K562 (cell line): ENCODE measurements around the gene TMIGD3. TPM values are rescaled to one million over a fixed set of nuclear protein-coding genes. Genes with fewer than 3 reads are reported as not detected.

ENCODE experiments used
- CREB3L1 ChIP-seq: fragments of 450-650 bp; IDR thresholded peaks from 2 replicates; pipeline ENCODE4 v1.6.1; 2014; ENCODE audit warnings: low read depth, mild to moderate bottlenecking, moderate library complexity, borderline replicate concordance
- EHMT2 ChIP-seq: fragments of 450-650 bp; IDR thresholded peaks from 2 replicates; pipeline ENCODE4 v1.6.1; 2018; ENCODE audit warnings: antibody characterized with exemption
- TEAD4 ChIP-seq, 2 experiments: sonication (generic) in 1 of 2; formaldehyde crosslinking in 1 of 2; IDR thresholded peaks; 2 replicates each; pipeline versions ENCODE4 v1.6.1 to v1.8.0; 2012 to 2022; ENCODE audit warnings: borderline replicate concordance in 1 of 2, inconsistent platforms in 1 of 2, low read length in 1 of 2, mild to moderate bottlenecking in 1 of 2, missing genetic modification reagents in 1 of 2
- VEZF1 ChIP-seq: fragments of 200-800 bp; sonication (Bioruptor generic); IDR thresholded peaks from 2 replicates; pipeline ENCODE4 v1.6.1; 2017; ENCODE audit warnings: missing genetic modification characterization, missing compliant biosample characterization
- ZNF143 ChIP-seq: sonication (generic); formaldehyde crosslinking; IDR thresholded peaks from 2 replicates; pipeline ENCODE4 v1.9.0; 2022; ENCODE audit warnings: mild to moderate bottlenecking, missing genetic modification reagents
- ZNF407 ChIP-seq: fragments of 450-650 bp; IDR thresholded peaks from 2 replicates; pipeline ENCODE4 v1.6.1; 2016; ENCODE audit warnings: low read depth
- ZNF592 ChIP-seq: fragments of 450-650 bp; IDR thresholded peaks from 2 replicates; pipeline ENCODE4 v1.6.1; 2017; ENCODE audit warnings: antibody characterized with exemption, mild to moderate bottlenecking
- ZSCAN32 ChIP-seq: fragments of 450-650 bp; formaldehyde crosslinking; IDR thresholded peaks from 2 replicates; pipeline ENCODE4 v1.4.0; 2020; ENCODE audit warnings: mild to moderate bottlenecking, moderate library complexity
- polyA plus RNA-seq, 8 experiments: library from polyadenylated mRNA; depleted of rRNA in 4 of 8; stranded (reverse) in 5 of 8; unstranded in 3 of 8; fragments of >200 nt; fragmentation: Nextera tagmentation in 2 of 8; fragmentation: Illumina TruSeq in 1 of 8; extraction: Ambion mirVana in 2 of 8; extraction: Trizol in 1 of 8; gene quantifications; 2 replicates each; pipeline versions ENCODE4 v1.2.1 to v1.2.3, GENCODE V29; 2011 to 2014; ENCODE audit warnings: inconsistent platforms in 1 of 8, missing spikeins in 1 of 8
- total RNA-seq, 7 experiments: library from RNA; depleted of rRNA in 6 of 7; stranded (reverse); fragments of >200 nt in 6 of 7; fragmentation: Illumina TruSeq in 2 of 7; extraction: Trizol in 2 of 7; gene quantifications; 2 replicates each; pipeline versions ENCODE4 v1.2.1 to v1.2.3, GENCODE V29; 2011 to 2021; ENCODE audit warnings: low replicate concordance in 1 of 7

Gene TMIGD3
- total and polyA plus RNA-seq, 9 of the 15 experiments (the other 6 are each of a cell fraction or from before 2014, with no cell fraction given) = 0.11 to 0.13 (median 0.11) TPM; not detected in 6

- TF ChIP-seq CREB3L1 (no peak), VEZF1 (0 out of 2 replicates have a peak, but pooled peaks have one; percentile 6), ZNF407 (no peak), EHMT2 (0 out of 2 replicates have a peak, but pooled peaks have one; percentile 10), ZNF143 (CRISPR knock-in tag) (no peak), TEAD4 (IDR thresholded peaks at IDR 0.05; ENCODE audit: low read length) (peak; percentile 27; the same call in 1 of the 2 replicates), TEAD4 (CRISPR knock-in tag; IDR thresholded peaks at IDR 0.05; ENCODE audit: borderline replicate concordance) (no peak), ZSCAN32 (CRISPR knock-in tag) (no peak), ZNF592 (0 out of 2 replicates have a peak, but pooled peaks have one; percentile 29)
Measured at GRCh38 chr1:111463029-111463683, 40.3 kb downstream of the TMIGD3 start (continued).
